ENCODE data around the gene RFT1. TPM values are rescaled to one million over a fixed set of nuclear protein-coding genes. Genes with fewer than 3 reads are reported as not detected.
A peak's percentile ranks its signal among the peaks of the same experiment; 100 is the strongest.

RFT1 gene
- total and polyA plus RNA-seq, 9 donors: 8.3 to 23.6 (median 17.8) TPM

GRCh38 chr3:53072653-53073552, 57.3 kb downstream of the RFT1 start:
- Histone ChIP-seq H3K4me3 (peak overlapping the region; percentile 58), H3K4me1 (ENCODE audit: insufficient read depth) (peaks cover 5% of the 10 kb centered on the region), H3K9me3 (no peaks in the 10 kb centered on the region), H3K36me3 (no peaks in the 10 kb centered on the region), H3K27me3 (no peaks in the 10 kb centered on the region), H3K27ac (peak overlapping the region; percentile 9 to 33)
- TF ChIP-seq POLR2A (IDR thresholded peaks at IDR 0.05): no peak
- TF ChIP-seq CTCF (IDR thresholded peaks at IDR 0.05): peak; percentile 75 to 92 (median 85)
- intact Hi-C loops (cut with DNase I): loop anchor here in 2 of 4 donors (5.0 to 10.0 kb wide), 2 partner anchors 331 to 648 kb away; no protein-coding TSS in a partner anchor
- peak; percentile 74 to 85 (median 81) for DNase-seq
- 1 to 5% (median 2%) methylated on average over 31 to 32 of the region's 32 CpGs for WGBS, 3 donors

- peak in 3 of 5 donors; percentile 5 to 30 (median 26) for DNase-seq
- intact Hi-C loops (cut with DNase I): loop anchor here in 2 of 4 donors (5.0 to 10.0 kb wide), 2 partner anchors 330 to 647 kb away; no protein-coding TSS in a partner anchor
- H3K4me3 ChIP-seq: no peak overlapping the region
- no peaks in the 10 kb centered on the region for H3K36me3 ChIP-seq
- WGBS, 3 donors: 67 to 71% (median 71%) methylated on average over 7 to 11 of the region's 11 CpGs
- no peaks in the 10 kb centered on the region for H3K9me3 ChIP-seq
- H3K27ac ChIP-seq: no peak overlapping the region
- H3K27me3 ChIP-seq: no peaks in the 10 kb centered on the region
- peaks cover 5% of the 10 kb centered on the region for H3K4me1 ChIP-seq (ENCODE audit: insufficient read depth)
- TF ChIP-seq EP300 (IDR thresholded peaks at IDR 0.05): no peak
- TF ChIP-seq CTCF (IDR thresholded peaks at IDR 0.05): no peak
- no peak for TF ChIP-seq POLR2A (IDR thresholded peaks at IDR 0.05)
Measured at GRCh38 chr3:53071882-53072431, 58.3 kb downstream of the RFT1 start.

- no peaks in the 10 kb centered on the region for H3K9me3 ChIP-seq
- H3K27ac ChIP-seq: no peak overlapping the region
- 60 to 64% (median 63%) methylated on average over 4 of the region's 4 CpGs for WGBS, 3 donors
- H3K27me3 ChIP-seq: no peaks in the 10 kb centered on the region
- no peak overlapping the region for H3K4me3 ChIP-seq
- TF ChIP-seq POLR2A (IDR thresholded peaks at IDR 0.05) (no peak), EP300 (IDR thresholded peaks at IDR 0.05) (no peak)
- peaks cover 5% of the 10 kb centered on the region for H3K4me1 ChIP-seq (ENCODE audit: insufficient read depth)
- peak in 2 of 5 donors; percentile 1 to 6 for DNase-seq
- intact Hi-C loops (cut with DNase I): loop anchor here in 2 of 4 donors (5.0 to 10.0 kb wide), 2 partner anchors 327 to 645 kb away; no protein-coding TSS in a partner anchor
- no peaks in the 10 kb centered on the region for H3K36me3 ChIP-seq
Measured at GRCh38 chr3:53069422-53070068, 60.7 kb downstream of the RFT1 start.

GRCh38 chr3:53068176-53068575, 62.1 kb downstream of the RFT1 start:
- H3K27ac ChIP-seq: no peak overlapping the region
- no peaks in the 10 kb centered on the region for H3K9me3 ChIP-seq
- DNase-seq: peak in 2 of 5 donors; percentile 2 to 3
- H3K36me3 ChIP-seq: no peaks in the 10 kb centered on the region
- 56 to 83% (median 81%) methylated on average over 3 of the region's 3 CpGs for WGBS, 3 donors
- H3K4me1 ChIP-seq (ENCODE audit: insufficient read depth): peaks cover 5% of the 10 kb centered on the region
- H3K4me3 ChIP-seq: no peak overlapping the region
- TF ChIP-seq POLR2A (IDR thresholded peaks at IDR 0.05) (no peak), EP300 (IDR thresholded peaks at IDR 0.05) (no peak), CTCF (IDR thresholded peaks at IDR 0.05) (no peak)
- intact Hi-C loops (cut with DNase I): no loop called here
- H3K27me3 ChIP-seq: no peaks in the 10 kb centered on the region

Data from ovary (tissue), 9 donors.